Right lobe of liver (tissue), 4 donors: Measurements from ENCODE around the gene SNRNP27.

ENCODE experiments used
- CTCF ChIP-seq, 4 donors: fragments of 200-600 bp in 3 of 4; fragments of 450-650 bp in 1 of 4; IDR thresholded peaks; one replicate each; pipeline versions ENCODE4 v1.5.1 to v1.8.0; 2016 to 2022; ENCODE audit warnings: antibody characterized with exemption in 4 of 4, mild to moderate bottlenecking in 2 of 4
- POLR2A ChIP-seq: fragments of 450-650 bp; IDR thresholded peaks from one replicate; pipeline ENCODE4 v1.6.1; 2017; ENCODE audit warnings: antibody characterized with exemption, mild to moderate bottlenecking
- donor health status: DM: no; HTN: no; CAD: no.
- donor health status: DM: no; HTN: no; CAD: no.
- donor health status: DM: no; HTN: yes; CAD: no.

GRCh38 chr2:69937968-69938367 lies 44.2 kb downstream of the SNRNP27 start:
- no peak for TF ChIP-seq CTCF (IDR thresholded peaks at IDR 0.05)
- no peak for TF ChIP-seq POLR2A
